ENCODE results near the gene XRN1.

DNA sequence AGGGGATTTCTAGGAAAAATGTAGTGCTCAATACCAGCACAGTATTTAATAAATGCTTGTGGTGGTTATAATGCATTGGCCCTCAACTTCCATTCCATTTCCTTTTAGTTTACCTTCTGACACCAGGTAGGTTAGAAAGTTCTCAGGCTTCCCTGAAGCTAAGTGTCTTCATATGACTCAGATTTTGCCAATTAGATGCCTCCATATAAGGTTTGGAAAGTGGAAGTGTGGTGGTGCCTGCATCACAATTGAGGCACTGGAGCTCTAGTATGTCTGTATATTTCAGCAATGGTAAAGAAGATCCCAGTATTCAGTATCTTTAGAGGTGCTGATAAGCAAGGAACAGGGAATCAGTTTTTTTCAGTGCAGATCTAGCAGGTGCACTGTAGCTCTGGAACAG, 18.3 kb downstream of the XRN1 start:
- TF ChIP-seq POLR2A (IDR thresholded peaks at IDR 0.05) (no peak), POLR2AphosphoS5 (IDR thresholded peaks at IDR 0.05) (no peak)
- TF ChIP-seq, protein P1, sequence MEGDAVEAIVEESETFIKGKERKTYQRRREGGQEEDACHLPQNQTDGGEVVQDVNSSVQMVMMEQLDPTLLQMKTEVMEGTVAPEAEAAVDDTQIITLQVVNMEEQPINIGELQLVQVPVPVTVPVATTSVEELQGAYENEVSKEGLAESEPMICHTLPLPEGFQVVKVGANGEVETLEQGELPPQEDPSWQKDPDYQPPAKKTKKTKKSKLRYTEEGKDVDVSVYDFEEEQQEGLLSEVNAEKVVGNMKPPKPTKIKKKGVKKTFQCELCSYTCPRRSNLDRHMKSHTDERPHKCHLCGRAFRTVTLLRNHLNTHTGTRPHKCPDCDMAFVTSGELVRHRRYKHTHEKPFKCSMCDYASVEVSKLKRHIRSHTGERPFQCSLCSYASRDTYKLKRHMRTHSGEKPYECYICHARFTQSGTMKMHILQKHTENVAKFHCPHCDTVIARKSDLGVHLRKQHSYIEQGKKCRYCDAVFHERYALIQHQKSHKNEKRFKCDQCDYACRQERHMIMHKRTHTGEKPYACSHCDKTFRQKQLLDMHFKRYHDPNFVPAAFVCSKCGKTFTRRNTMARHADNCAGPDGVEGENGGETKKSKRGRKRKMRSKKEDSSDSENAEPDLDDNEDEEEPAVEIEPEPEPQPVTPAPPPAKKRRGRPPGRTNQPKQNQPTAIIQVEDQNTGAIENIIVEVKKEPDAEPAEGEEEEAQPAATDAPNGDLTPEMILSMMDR (IDR thresholded peaks at IDR 0.05): no peak

All from prostate gland (tissue), 2 donors.